ENCODE results near the gene HSF4.

- TF ChIP-seq CTCF (IDR thresholded peaks at IDR 0.05), result no peak
- no peak for TF ChIP-seq ZFX (IDR thresholded peaks at IDR 0.05; ENCODE audit: borderline replicate concordance)
Measured at GRCh38 chr16:67162506-67163163, 1.9 kb upstream of the HSF4 start.

All from 22Rv1 (cell line).